Measurements from ENCODE around the gene ZFYVE28.
"Not testable (repeated sequence)": the region's sequence is repeated elsewhere in the genome, so short reads cannot be mapped to it uniquely, and the experiment has no call there.

Gene ZFYVE28

DNA sequence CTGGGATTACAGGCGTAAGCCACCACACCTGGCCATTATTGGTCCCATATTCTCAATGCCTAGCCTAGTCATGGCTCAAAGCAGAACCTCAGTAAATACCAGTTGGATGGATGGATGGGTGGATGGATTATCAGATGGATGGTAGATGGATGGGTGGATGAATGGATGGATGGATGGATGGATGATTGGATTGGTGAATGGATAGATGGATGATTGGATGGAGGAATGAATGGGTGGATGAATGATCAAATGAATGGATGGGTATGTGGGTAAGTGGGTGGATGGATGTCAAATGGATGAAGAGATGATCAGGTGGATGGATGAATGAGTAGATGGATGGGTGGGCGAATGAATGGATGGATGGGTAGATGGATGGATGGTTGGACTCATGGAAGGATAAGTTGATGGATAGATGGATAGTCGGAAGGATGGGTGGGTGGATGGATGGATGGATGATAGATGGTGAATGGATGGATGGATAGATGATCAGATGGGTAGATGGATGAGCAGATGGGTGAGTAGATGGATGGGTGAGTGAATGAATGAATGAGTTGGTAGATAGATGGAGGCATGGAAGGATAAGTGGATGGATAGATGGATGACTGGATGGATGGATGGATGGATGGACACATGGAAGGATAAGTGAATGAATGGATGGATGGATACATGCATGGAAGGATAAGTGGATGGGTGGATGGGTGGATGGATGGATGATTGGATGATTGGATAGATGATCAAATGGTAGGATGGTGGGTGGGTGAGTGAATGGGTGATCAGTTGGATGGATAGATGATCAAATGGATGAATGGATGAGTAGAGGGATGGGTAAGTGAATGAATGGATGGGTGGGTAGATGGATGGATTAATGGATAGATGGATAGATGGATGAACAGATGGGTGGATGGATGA lies 28.5 kb upstream of the ZFYVE28 start:
- no peak for DNase-seq (ENCODE audit: low read depth in 1 of 2, low spot score in 1 of 2)

- DNase-seq (ENCODE audit: low read depth in 1 of 2, low spot score in 1 of 2): no peak
These were observed 27.1 kb upstream of the ZFYVE28 start for GRCh38 chr4:2445571-2445970.

- DNase-seq (ENCODE audit: low read depth in 1 of 2, low spot score in 1 of 2): no peak
These were observed 26.7 kb upstream of the ZFYVE28 start for GRCh38 chr4:2445130-2445529.

GRCh38 chr4:2443956-2444740 lies 25.7 kb upstream of the ZFYVE28 start:
- DNase-seq (ENCODE audit: low read depth in 1 of 2, low spot score in 1 of 2): no peak

- DNase-seq (ENCODE audit: low read depth in 1 of 2, low spot score in 1 of 2): no peak
These were observed 24.8 kb upstream of the ZFYVE28 start for GRCh38 chr4:2443061-2443730.

GRCh38 chr4:2442175-2442993 lies 23.9 kb upstream of the ZFYVE28 start:
- no peak for DNase-seq (ENCODE audit: low read depth in 1 of 2, low spot score in 1 of 2)

- peak; percentile 42 to 48 for DNase-seq (ENCODE audit: low read depth in 1 of 2, low spot score in 1 of 2)
These were observed 23.1 kb upstream of the ZFYVE28 start for GRCh38 chr4:2441393-2442174.

GRCh38 chr4:2438822-2439718 lies 20.6 kb upstream of the ZFYVE28 start:
- no peak for DNase-seq (ENCODE audit: low read depth in 1 of 2, low spot score in 1 of 2)

GRCh38 chr4:2437475-2438215 lies 19.2 kb upstream of the ZFYVE28 start:
- DNase-seq (ENCODE audit: low read depth in 1 of 2, low spot score in 1 of 2): no peak

DNA sequence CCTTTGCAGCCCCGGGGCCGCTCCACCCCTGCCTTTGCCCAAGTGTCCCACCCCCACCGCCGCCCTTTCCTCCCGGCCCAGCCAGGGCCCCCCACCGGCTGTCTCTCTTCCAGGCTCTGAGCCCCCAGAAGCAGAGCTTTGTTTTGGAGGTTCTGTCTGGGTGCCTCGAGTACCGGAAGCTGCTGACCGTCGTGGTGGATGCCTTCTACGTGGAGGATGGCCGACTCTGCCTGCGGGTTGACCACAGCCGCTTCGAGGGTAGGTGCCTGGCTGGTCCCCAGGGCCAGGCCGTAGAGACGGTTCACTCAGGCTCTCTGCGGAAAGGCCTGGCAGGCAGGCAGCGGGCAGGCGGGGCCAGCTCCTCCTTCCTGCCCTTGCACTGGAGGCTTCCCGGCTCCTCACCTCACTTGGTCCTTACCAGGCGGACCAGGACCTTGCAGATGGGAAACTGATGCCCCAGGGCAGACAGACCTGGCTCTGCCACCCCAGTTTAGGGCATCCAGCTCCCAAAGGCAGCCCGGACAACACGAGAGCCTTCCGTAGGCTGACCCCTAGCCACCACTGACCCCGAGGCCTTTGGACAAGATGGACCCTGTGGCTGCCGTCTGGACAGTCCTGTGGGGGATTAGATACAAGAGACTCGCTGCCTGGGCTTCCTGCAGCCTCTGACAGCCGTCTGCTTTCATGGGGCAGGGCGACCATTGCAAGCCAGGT lies 18.5 kb upstream of the ZFYVE28 start:
- DNase-seq (ENCODE audit: low read depth in 1 of 2, low spot score in 1 of 2): no peak

GRCh38 chr4:2436301-2436700 lies 17.9 kb upstream of the ZFYVE28 start:
- no peak for DNase-seq (ENCODE audit: low read depth in 1 of 2, low spot score in 1 of 2)

DNA sequence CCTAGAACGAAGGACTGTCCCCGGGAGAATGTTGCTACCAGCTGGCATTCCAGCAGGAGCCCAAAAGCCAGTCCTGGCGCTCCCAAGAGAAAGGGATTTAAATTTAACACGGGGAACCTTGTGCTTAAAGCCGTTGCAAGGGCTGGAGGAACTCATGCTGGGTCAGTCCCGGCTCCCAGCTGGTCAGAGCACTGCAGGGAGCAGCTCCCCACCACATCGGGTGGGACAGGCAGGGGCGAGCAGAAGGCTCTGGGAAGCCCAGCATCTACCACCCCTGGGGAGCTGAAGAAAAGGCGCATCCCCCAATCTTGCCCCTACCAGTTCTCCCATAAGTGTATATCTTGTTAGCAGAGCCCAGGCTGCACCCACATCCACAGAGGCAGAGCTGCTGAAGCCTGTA lies 16.0 kb upstream of the ZFYVE28 start:
- no peak for DNase-seq (ENCODE audit: low read depth in 1 of 2, low spot score in 1 of 2)

GRCh38 chr4:2433609-2434350 lies 15.3 kb upstream of the ZFYVE28 start:
- no peak for DNase-seq (ENCODE audit: low read depth in 1 of 2, low spot score in 1 of 2)

- DNase-seq (ENCODE audit: low read depth in 1 of 2, low spot score in 1 of 2): no peak
These were observed 14.6 kb upstream of the ZFYVE28 start for GRCh38 chr4:2432991-2433530.

DNA sequence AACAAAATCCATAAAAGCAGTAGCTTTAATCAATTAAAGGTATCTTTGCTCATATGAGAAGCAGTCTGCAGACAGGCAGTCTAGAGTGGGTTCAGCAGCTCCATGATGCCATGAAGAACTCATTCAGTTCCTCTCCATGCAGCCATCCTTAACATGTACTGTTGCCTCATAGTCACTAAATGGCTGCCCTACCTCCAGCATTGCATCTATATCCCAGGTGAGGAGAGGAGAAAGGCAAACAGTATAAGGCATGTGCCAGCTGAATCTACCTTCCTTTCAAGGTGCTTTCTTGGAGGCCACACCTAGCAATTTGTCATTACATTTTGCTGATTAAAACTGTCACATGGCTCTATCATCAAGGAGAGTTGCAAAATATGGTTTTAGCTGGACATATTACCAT lies 13.6 kb upstream of the ZFYVE28 start:
- DNase-seq (ENCODE audit: low read depth in 1 of 2, low spot score in 1 of 2): no peak

GRCh38 chr4:2429945-2430757 lies 11.7 kb upstream of the ZFYVE28 start:
- not testable (repeated sequence) for DNase-seq (ENCODE audit: low read depth in 1 of 2, low spot score in 1 of 2)

Measured in stimulated activated CD4-positive, alpha-beta T cell treated with anti-CD3 and anti-CD28 coated beads, Interleukin-15, amount 100 ng/mL, for 1 hour (primary cell).